Endothelial cell of umbilical vein (primary cell): ENCODE results near the gene TOMM7. TPM values are rescaled to one million over a fixed set of nuclear protein-coding genes. Genes with fewer than 3 reads are reported as not detected.

Experiments
- BruUV-seq: library from RNA; stranded (reverse); fragments of 400-500 nt; replicated peaks from 2 replicates; lab custom pipeline; 2021; lab: Mats Ljungman, UMichigan
- CTCF ChIA-PET: fragments of 300-600, 350-600 bp; sonication (Branson Sonifier 250); formaldehyde crosslinking; loops from one replicate; lab custom pipeline; 2021; ENCODE audit warnings: antibody characterized with exemption, inconsistent platforms; lab: Charles Lee
- POLR2A ChIA-PET: fragments of 300-600, 350-600 bp; sonication (Branson Sonifier 250); formaldehyde crosslinking; loops from one replicate; lab custom pipeline; 2021; ENCODE audit warnings: antibody characterized with exemption, inconsistent platforms; lab: Charles Lee
- DNase-seq: peaks from one replicate; pipeline ENCODE4 v3.0.0-alpha.2; 2011; ENCODE audit warnings: low read depth, low spot score
- FAIRE-seq: peaks from 2 replicates; lab custom pipeline; 2011; peaks lifted over from hg19 to GRCh38; lab: Jason Lieb, UNC
- H2AFZ ChIP-seq: 2 replicates; pipeline ENCODE4 v1.6.0; 2012; ENCODE audit warnings: low read depth, low read length, control low read depth, inconsistent platforms
- H3K27ac ChIP-seq: 2 replicates; pipeline ENCODE4 v1.5.1; 2011; ENCODE audit warnings: low read depth, mild to moderate bottlenecking, control low read depth, low read length, moderate library complexity; ENCODE audit not compliant: insufficient read depth
- H3K27me3 ChIP-seq, 2 experiments: 2 replicates each; pipeline versions ENCODE4 v1.6.0 to v1.6.1; 2011; ENCODE audit warnings: low read length in 2 of 2, mixed read lengths in 1 of 2; ENCODE audit not compliant: control insufficient read depth in 2 of 2, insufficient read depth in 2 of 2
- H3K36me3 ChIP-seq, 2 experiments: 2 replicates in 1 of 2; 3 replicates in 1 of 2; pipeline ENCODE4 v1.5.1; 2011; ENCODE audit warnings: low read length in 2 of 2, mild to moderate bottlenecking in 1 of 2, moderate library complexity in 1 of 2; ENCODE audit not compliant: control insufficient read depth in 2 of 2, insufficient read depth in 2 of 2; ENCODE audit errors: extremely low read depth in 1 of 2
- H3K4me1 ChIP-seq: 3 replicates; pipeline ENCODE4 v1.5.1; 2011; ENCODE audit warnings: mild to moderate bottlenecking, low read length; ENCODE audit not compliant: control insufficient read depth, insufficient read depth; ENCODE audit errors: extremely low read depth
- H3K4me2 ChIP-seq: 2 replicates; pipeline ENCODE4 v1.6.1; 2011; ENCODE audit warnings: low read length, control low read depth, mixed read lengths; ENCODE audit not compliant: insufficient read depth
- H3K4me3 ChIP-seq, 3 experiments: fragments of 200-600 bp in 1 of 3; sonication (generic), shearing (Covaris generic) in 1 of 3; replicated peaks in 1 of 3; 2 replicates each; pipeline ENCODE4 v1.5.1; 2011 to 2016; ENCODE audit warnings: control low read depth in 3 of 3, low read length in 3 of 3, mild to moderate bottlenecking in 2 of 3, inconsistent platforms in 1 of 3, low read depth in 1 of 3, moderate library complexity in 1 of 3; ENCODE audit not compliant: insufficient read depth in 1 of 3
- H3K79me2 ChIP-seq: 2 replicates; pipeline ENCODE4 v1.6.0; 2012; ENCODE audit warnings: low read length, inconsistent platforms; ENCODE audit not compliant: control insufficient read depth, insufficient read depth
- H3K9ac ChIP-seq: replicated peaks from 2 replicates; pipeline ENCODE3; 2011; ENCODE audit warnings: low read length, control low read depth; ENCODE audit not compliant: insufficient read depth; ENCODE audit errors: extremely low read depth
- H3K9me1 ChIP-seq: replicated peaks from 3 replicates; pipeline ENCODE4 v1.6.0; 2011; ENCODE audit warnings: mild to moderate bottlenecking, low read length; ENCODE audit not compliant: control insufficient read depth, insufficient read depth; ENCODE audit errors: extremely low read depth
- H3K9me3 ChIP-seq: replicated peaks from 2 replicates; pipeline ENCODE4 v1.5.1; 2012; ENCODE audit warnings: low read length, inconsistent platforms; ENCODE audit not compliant: control insufficient read depth, insufficient read depth
- H4K20me1 ChIP-seq: replicated peaks from 2 replicates; pipeline ENCODE3; 2011; ENCODE audit warnings: mild to moderate bottlenecking, low read length; ENCODE audit not compliant: control insufficient read depth, insufficient read depth; ENCODE audit errors: extremely low read depth
- EZH2 ChIP-seq: IDR thresholded peaks from 2 replicates; pipeline ENCODE4 v1.6.1; 2012; ENCODE audit warnings: borderline replicate concordance, low read depth, mild to moderate bottlenecking, moderate library complexity, low read length, inconsistent platforms; ENCODE audit not compliant: severe bottlenecking
- FOS ChIP-seq: IDR thresholded peaks from 2 replicates; pipeline ENCODE4 v1.6.1; 2011; ENCODE audit warnings: mild to moderate bottlenecking, low read length, moderate library complexity, borderline replicate concordance; ENCODE audit not compliant: insufficient read depth
- GATA2 ChIP-seq: IDR thresholded peaks from 2 replicates; pipeline ENCODE4 v1.7.0; 2011; ENCODE audit warnings: low read depth, mild to moderate bottlenecking, moderate library complexity, mixed read lengths, low read length; ENCODE audit not compliant: insufficient read length, insufficient read depth
- JUN ChIP-seq: IDR thresholded peaks from 2 replicates; pipeline ENCODE4 v1.6.1; 2011; ENCODE audit warnings: borderline replicate concordance, low read depth; ENCODE audit not compliant: insufficient read length, insufficient read depth
- MYC ChIP-seq: IDR thresholded peaks from one replicate; pipeline ENCODE4 v1.6.1; 2011; ENCODE audit warnings: mild to moderate bottlenecking, low read depth, low read length
- POLR2A ChIP-seq: IDR thresholded peaks from 2 replicates; pipeline ENCODE4 v1.6.1; 2012; ENCODE audit warnings: low read depth, mild to moderate bottlenecking, control low read depth, low read length
- POLR2AphosphoS5 ChIP-seq: IDR thresholded peaks from 2 replicates; pipeline ENCODE4 v1.6.1; 2012; ENCODE audit warnings: low read depth, mild to moderate bottlenecking, control low read depth, low read length, moderate library complexity; ENCODE audit not compliant: insufficient read depth
- dilution Hi-C: fragments of 300-500 bp; cut with MboI; formaldehyde crosslinking; loops from one replicate; pipeline ENCODE4 v1.15.0; 2019; ENCODE audit warnings: low sequenced_read_pairs; ENCODE audit not compliant: extremely low pct_ligation_motif_present
- intact Hi-C: fragments of 100-400 bp; cut with micrococcal nuclease; formaldehyde crosslinking; loops from one replicate; pipeline ENCODE4 v1.10.0; 2022
- polyA plus RNA-seq, 4 experiments: library from polyadenylated mRNA; depleted of rRNA in 3 of 4; stranded (reverse) in 3 of 4; unstranded in 1 of 4; fragments of >200 nt; gene quantifications; 2 replicates each; pipeline versions ENCODE4 v1.2.1 to v1.2.3, GENCODE V29; 2011 to 2012; ENCODE audit warnings: missing spikeins in 1 of 4
- total RNA-seq: library from RNA; stranded (reverse); gene quantifications from 2 replicates; pipeline ENCODE4 v1.2.3, GENCODE V29; 2021
- TF ChIP-seq, protein P1 (sequence below): IDR thresholded peaks from 2 replicates; pipeline ENCODE4 v1.6.1; 2011; ENCODE audit not compliant: insufficient read depth, insufficient read length
- TF ChIP-seq, protein P2 (sequence below), 2 donors: IDR thresholded peaks; 1 replicate in 1 of 2; 2 replicates in 1 of 2; pipeline ENCODE4 v1.5.1; 2011; ENCODE audit warnings: low read length in 2 of 2, mild to moderate bottlenecking in 2 of 2, moderate library complexity in 2 of 2, control low read depth in 1 of 2, inconsistent platforms in 1 of 2, low read depth in 1 of 2; ENCODE audit not compliant: insufficient read depth in 1 of 2; ENCODE audit errors: extremely low read depth in 1 of 2

TOMM7 gene
- total and polyA plus RNA-seq, 2 donors (not counting 3 experiments of a cell fraction or from before 2014, with no cell fraction given) = 185 to 528 TPM

GRCh38 chr7:22824760-22825159, 2.1 kb upstream of the TOMM7 start:
- Histone ChIP-seq H3K4me1 (peaks cover 5% of the 10 kb centered on the region), H3K9ac (no peak overlapping the region), H4K20me1 (no peaks in the 10 kb centered on the region), H3K36me3 (no peaks in the 10 kb centered on the region), H3K27ac (no peak overlapping the region), H3K9me1 (no peaks in the 10 kb centered on the region), H3K4me2 (no peak overlapping the region), H2AFZ (no peak overlapping the region), H3K9me3 (no peaks in the 10 kb centered on the region), H3K4me3 (no peak overlapping the region), H3K27me3 (peaks cover 2 to 11% of the 10 kb centered on the region in 2 experiments), H3K79me2 (peaks cover 24% of the 10 kb centered on the region)
- intact Hi-C loops (no loop called here), dilution Hi-C loops (no loop called here)
- CTCF ChIA-PET = interaction anchor here (0.7 to 1.4 kb wide), 4 partner anchors 9 to 230 kb away, joined by 3 to 4 read pairs (median 3); no protein-coding TSS in a partner anchor
- BruUV-seq = no TSS peak
- DNase-seq (no peak), FAIRE-seq (no peak)
- POLR2A ChIA-PET = interaction anchor here (0.7 kb wide), 2 partner anchors 97 to 188 kb away, joined by 3 to 5 read pairs; no protein-coding TSS in a partner anchor
- TF ChIP-seq, protein P1, sequence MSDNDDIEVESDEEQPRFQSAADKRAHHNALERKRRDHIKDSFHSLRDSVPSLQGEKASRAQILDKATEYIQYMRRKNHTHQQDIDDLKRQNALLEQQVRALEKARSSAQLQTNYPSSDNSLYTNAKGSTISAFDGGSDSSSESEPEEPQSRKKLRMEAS = no peak
- TF ChIP-seq EZH2 (no peak), POLR2A (no peak), POLR2AphosphoS5 (no peak), MYC (no peak), GATA2 (no peak), JUN (no peak), FOS (no peak)
- TF ChIP-seq, protein P2, sequence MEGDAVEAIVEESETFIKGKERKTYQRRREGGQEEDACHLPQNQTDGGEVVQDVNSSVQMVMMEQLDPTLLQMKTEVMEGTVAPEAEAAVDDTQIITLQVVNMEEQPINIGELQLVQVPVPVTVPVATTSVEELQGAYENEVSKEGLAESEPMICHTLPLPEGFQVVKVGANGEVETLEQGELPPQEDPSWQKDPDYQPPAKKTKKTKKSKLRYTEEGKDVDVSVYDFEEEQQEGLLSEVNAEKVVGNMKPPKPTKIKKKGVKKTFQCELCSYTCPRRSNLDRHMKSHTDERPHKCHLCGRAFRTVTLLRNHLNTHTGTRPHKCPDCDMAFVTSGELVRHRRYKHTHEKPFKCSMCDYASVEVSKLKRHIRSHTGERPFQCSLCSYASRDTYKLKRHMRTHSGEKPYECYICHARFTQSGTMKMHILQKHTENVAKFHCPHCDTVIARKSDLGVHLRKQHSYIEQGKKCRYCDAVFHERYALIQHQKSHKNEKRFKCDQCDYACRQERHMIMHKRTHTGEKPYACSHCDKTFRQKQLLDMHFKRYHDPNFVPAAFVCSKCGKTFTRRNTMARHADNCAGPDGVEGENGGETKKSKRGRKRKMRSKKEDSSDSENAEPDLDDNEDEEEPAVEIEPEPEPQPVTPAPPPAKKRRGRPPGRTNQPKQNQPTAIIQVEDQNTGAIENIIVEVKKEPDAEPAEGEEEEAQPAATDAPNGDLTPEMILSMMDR (IDR thresholded peaks at IDR 0.05; ENCODE audit: extremely low read depth in 1 of 2, insufficient read depth in 1 of 2, low read depth in 1 of 2, low read length in 2 of 2) = no peak
